Fibroblast of skin of right biceps (primary cell): Measurements from ENCODE around the gene SNED1.

Experiments used
- DNase-seq: peaks from one replicate; pipeline ENCODE4 v3.0.0-alpha.2; 2013

The SNED1 gene

DNA sequence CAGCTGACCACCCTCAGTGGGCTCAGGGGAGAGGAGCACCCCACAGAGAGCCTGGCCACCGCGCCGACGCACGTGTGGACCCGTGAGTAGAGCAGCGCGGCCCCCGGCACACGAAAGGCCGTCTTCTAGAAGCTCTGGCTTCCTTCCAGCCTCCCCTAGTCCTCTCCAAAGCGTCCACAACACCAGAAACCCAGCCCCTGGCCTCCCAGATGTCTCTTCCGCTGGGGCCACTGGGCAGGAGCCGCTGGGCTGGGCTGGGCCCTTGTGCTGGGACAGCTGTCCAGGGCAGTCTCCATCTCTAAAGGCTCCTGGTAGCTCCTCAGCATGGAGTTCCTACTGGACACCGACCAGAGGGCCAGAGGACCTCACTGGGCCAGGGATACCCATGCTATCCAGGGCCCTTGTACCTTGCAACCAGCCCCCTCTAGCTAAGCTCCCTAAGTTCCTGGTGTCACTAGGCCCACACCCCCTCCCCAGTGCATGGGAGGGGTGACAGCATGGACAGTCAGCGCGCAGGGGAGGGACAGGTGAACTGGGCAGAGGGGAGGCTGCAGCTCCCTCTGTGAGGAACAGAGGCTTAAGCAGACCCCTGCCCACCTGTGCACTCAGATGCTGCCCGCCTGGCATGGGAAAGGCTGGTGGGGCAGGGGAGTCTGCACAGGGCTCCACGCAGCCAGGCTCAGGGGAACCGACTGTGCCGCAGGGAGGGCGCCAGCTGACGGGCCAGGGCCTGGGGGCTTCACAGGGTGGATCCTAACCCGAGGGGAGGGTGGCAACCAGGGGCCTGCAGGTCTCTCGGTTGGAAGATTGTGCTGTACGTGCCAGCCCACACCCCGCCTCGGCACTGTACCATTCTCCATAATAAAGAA lies 70.8 kb downstream of the SNED1 start:
- DNase-seq: no peak

DNA sequence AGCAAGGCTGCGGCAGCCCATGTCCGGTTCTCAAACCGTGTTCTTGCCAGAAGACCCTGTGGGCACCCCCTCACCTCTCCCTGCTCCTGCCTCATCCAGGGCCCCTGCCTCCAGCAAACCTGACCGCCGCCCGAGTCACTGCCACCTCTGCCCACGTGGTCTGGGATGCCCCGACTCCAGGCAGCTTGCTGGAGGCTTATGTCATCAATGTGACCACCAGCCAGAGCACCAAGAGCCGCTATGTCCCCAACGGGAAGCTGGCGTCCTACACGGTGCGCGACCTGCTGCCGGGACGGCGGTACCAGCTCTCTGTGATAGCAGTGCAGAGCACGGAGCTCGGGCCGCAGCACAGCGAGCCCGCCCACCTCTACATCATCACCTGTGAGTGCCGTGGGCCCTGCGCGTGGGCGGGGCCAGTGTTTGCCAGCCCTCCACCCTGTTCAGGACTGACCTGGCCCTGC lies 71.4 kb downstream of the SNED1 start:
- DNase-seq: no peak

DNA sequence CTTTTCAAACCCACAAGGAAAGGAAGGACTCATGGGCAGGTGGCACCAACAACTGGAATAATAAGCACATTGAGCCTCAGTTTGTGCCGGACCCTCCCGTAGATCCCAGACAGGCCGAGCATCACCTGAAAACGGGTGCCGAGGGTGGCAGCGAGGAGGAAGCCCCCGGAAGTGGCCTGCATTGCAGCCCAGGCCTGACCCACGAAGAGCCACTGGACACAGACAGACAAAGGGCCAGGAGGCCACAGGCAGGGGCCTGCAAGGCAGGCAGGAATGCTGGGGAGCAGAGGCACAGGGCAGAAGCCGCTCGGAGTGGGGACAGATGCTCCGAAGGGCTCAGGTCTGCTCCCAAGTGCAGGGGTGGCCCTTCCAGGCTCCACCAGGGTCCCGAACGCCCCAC lies 71.9 kb downstream of the SNED1 start:
- DNase-seq: no peak

DNA sequence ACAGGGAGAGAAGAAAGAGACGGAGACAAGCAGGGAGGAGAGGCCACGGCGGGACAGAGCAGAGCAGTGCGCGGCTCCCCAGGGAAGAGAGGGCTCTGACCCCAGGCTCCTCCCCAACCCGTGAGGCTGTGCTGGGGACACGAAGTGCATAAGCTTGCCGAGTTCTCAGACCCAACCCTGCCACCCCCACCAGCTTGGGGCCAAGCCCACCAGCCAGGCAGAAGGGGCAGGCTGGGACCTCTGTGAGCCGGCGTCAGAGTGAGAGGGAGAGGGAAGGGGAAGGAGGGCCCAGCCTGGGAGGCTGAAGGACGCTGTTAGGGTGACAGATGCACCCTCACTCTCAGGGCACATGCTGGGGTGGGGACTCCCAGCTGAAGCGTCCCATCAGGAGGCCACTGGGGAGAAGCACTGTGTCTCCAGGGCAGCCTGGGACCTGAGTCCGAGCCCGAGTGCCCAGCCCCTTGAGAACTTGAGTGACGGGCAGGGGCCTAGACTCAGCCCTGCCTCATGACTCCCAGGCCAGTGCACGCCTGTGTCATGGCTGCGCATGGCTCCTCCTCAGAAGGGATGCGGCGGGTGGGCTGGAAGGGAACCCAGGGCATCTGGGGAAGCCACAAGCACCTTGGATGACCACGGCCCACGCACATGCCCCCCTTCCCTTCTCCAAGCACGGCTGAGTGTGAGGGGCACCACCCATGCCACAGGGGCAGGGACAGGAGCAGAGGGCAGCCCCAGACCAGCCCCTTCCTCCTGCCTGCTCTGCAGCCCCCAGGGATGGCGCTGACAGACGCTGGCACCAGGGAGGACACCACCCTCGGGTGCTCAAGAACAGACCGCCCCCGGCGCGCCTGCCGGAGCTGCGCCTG lies 72.6 kb downstream of the SNED1 start:
- DNase-seq: no peak

DNA sequence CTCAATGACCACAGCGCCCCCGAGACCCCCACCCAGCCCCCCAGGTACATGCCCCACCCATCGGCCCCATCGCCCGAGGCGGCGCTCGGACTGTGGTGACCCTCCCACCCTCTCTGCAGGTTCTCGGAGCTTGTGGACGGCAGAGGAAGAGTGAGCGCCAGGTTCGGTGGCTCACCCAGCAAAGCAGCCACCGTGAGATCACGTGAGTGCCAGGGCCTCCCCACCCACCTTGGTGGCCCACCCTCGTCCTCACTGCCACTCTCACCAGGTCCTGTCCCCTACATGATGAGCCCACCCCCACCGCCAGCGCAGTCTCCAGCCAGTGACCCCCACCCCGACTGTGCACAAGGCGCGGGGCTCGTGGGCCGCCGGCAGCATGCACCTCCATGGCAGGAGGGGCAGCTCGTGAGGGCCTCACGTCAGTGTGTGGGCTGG lies 73.3 kb downstream of the SNED1 start:
- no peak for DNase-seq

DNA sequence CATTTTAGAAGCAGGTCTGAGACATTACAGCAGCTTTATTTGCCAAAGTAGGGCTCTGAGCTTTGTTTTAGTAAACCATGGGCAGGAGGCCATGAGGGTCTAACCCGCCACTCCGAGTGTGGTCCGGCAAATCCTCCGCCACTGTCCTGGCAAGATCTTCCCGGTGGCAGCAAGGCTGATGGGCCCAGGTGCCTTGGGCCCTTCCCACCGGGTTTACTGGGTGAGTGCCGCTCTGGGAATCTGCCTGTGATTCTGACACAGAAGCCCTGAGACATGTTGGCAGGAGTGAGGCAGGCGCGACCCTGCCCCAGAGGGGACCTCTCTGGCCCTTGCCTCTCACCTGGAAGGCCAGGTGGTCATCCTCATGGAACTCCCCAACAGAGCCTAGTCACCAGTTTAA lies 73.7 kb downstream of the SNED1 start:
- DNase-seq: no peak

DNA sequence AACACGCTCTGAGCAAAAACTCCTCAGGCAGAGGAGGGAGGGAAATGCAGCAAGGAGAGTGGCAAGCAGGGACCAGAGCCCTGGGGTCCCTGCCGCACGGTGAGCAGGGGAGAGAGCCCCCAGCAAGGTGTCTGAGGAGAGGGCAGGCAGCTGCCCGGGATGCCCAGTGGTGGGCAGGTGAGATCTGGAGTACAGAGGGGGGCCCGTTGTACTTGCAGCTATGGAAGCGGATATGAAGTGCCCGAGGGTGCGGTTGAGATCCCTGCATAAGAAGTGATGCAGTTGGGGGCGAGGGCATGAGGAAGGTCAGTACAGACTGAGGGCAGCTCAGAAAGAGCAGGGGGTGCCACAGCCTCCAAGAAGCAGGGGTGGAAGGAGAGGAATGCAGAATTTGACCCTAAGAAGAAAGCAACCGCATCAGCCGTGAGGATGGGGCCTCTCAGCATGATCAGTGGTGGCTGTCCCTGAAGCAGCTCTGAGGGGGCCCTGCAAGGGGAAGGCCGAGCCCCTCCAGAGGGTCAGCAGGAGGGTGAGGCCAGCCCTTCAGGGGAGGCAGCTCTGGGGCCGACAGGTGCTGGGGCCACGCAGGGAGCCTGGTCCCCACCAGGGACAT lies 74.2 kb downstream of the SNED1 start:
- no peak for DNase-seq

DNA sequence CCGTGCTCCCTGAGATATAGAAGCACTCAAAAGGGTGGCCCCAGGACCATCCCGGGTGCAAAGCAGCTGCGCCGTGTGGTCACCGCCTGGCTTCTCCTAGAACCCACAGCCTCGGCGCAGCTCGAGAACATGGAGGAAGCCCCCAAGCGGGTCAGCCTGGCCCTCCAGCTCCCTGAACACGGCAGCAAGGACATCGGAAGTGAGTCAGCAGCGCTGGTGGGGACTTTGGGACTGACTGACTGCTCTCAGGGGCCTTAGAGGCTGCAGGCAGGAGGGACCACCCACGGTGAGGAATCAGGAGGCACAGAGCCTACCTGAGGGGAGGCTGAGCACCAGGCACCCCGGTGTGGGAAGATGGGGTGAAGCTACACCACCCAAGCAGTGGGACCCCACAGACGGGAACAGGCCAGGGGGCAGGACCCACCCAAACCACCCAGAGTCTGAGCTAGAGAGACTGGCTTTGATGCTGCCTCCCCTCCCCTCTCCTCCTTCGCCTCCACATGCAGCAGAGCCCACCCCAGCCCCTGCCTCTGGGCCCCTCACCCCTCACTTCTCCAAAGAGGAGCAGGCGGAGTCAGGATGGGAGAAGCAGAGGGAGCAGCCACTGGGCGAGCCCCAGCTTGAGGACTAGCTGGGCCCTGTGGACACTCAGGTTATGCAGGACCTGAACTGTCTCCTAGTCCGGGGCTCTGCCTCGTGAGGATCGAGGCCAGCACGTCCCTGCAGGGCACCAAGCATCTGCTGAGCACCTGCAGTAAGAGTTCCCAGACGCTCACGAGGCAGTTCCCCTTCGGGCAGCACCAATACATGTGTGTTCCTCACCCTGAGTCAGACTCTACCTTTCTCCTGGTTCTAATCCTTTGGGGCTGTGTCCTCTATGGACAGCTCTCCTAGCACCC lies 75.0 kb downstream of the SNED1 start:
- peak; percentile 7 for DNase-seq

DNA sequence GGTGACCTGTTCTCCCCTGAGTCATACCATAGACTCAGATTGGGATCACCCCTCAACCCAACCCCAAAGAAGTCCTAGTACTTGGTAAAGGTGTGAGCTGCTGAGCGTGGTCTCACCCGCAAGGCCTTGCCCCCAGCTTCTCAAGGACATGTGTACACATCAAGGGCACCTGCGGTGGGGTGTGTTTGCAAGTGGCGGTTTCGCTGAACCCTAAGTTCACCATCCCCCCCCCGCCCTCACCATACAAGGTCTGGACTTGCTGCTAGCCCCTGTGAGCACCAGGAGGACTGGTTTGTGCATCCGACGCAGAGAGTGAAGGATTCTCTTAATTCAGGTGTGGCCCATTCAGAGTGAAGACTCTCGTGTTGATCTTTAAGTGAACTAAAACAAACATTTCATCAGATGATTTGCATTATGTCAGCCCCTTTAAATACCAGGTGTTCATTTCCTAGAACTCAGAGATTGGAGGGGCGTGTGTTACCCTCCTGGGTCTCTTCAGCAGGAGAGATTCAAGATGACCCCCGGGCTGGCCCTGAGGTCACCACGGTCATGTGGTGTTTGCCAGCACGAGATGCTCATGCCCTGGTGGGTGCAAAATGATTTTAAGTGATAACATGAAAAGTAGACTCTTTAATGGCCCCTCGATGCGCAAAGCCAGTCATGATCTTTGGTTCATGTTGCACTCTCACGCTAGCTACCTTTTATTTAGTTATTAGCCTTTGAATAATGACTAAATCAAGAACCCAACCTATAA lies 75.8 kb downstream of the SNED1 start:
- DNase-seq: no peak

DNA sequence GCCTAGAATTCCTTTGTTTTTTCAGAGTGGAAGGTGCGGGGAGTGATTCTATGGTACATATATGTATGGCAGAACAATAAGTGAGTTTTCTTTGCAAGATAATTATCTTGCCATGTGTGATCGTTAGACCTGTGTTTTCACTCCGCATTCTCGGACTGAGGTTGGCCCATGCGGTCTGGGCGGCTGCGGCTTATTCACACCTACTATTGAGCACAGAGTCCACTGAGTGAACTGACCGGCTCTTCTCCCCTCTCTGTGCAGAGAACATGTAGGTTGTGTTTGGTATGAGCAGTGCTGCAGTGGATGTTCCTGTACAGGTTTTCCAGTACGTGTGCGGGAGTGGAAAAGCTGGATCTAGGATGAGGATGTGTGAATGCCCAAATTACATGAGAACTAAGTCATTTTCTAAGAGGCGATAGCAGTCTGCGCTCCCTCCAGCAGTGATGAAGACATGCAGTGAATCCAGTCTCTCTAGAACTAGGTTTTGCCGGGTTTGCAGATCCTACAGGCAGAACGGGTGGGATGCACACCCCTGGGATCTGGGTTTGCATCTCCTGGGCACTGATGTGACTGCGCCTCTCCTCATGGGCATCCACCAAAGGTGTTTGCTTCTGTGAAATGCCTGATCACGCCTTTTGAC lies 76.6 kb downstream of the SNED1 start:
- DNase-seq: no peak

DNA sequence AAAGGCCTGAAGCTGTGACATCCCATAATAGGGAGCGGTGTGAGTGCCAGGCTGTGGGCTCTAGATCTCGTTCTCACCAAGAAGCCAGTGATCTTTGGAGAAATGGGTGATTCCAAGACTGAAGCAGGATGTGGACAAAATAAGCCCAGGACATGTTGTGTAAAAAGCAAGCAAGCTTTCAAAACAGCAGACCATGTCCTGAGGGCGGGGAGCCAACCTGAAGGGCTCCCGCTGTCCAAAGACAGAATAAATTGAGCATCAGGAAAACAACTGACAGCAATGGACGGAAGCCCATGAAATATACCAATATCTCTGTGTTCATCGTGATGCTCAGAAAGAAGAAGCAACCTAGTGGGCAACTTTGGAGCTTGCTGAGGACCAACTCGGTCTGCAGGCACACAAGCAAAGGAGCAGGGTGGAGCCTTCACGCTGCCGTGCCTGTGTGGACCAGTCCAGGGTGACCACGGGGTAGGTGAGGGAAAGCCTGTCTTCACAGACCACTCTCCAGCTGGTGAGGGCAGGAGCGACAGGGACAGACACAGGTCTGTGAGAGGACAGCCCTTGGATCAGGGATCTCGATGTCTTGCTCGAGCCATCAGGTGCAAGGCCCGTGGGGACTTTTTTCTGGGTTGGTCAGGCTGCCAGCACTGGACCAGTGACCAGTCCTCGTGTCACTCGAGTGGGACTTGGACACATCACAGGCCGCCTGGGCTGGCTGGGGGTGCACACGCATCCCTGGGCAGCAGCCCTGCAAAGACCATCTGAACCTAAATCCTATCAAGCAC lies 82.2 kb downstream of the SNED1 start:
- DNase-seq: no peak

DNA sequence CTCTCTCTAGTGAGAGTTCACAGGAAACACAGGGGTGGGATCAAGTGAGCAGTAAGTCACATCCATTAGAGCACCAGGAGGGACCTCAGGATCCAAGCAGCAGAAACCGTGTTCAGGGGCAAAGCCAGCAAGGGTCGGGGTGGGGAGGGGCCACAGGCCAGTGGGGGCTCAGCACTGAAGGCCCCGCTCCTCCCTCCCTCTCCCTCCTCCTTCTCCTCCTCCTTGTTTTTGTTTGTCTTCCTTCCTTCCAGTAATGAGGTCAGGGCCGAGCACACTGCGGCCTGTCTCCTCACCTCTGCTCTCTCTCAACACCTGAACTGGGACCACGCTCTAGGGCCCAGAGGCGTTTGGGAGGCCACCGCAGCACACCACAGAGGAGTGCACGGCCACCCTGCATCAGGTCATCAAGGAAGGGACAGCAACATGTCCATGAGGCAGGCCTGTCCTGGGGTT lies 82.8 kb downstream of the SNED1 start:
- no peak for DNase-seq

DNA sequence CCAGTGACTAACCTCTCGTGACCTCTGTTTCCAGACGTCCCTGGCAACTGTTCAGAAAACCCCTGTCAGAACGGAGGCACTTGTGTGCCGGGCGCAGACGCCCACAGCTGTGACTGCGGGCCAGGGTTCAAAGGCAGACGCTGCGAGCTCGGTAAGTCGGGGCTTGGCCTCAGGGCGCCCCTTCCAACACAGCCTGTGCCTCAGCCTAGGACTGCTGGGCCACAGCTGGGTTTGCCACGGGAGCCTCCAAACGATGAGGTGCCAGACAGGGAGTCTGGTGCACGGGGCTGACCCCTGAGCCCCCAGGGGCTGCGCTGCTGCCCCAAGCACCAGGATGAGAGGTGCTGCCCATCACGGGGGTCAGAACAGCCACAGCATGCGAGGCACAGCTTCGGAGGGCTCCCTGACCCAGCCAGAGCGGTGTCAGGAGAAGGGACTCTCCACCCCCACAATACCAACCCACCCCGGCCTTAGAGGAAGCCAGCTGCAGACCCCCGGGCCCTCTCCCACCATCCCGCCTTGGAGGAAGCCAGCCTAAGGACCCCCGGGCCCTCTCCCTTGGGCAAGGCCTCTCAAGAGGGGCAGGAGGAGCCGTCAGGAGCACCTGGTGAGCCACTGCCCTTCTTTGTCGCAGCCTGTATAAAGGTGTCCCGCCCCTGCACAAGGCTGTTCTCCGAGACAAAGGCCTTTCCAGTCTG lies 83.4 kb downstream of the SNED1 start:
- DNase-seq: no peak

DNA sequence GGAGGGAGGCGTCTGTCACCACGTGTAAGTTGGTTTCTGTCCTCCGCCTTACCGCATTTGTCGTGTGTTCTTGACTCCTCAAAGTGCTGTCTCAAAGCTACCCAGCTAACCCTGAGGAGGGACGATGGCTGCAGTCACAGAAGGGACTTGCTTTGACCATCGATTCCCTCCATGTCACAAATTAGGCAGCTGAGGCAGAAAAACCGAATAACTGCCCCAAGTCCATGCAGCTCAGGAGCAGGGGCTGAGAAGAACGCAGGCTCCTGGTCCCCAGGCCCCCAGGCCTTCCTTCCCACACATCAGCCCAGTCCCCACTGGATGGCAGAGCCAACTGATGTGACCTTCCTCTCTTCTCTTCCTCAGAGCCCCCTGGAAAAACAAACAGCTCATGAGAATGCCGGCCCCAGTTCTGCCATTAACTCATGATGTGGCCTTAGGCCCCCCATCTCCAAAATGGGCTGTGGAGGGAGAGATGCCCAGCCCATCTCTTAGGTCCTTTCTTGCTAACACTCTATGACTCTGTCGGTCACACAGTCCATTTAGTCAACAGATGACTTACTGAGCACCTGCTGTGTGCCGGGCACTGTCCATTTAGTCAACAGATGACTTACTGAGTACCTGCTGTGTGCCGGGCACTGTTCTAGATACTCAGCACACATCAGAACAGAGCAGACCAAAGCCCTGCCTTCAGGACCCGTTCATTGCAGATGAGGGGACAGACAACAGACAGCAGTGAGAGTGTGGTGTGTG lies 84.1 kb downstream of the SNED1 start:
- DNase-seq: no peak

DNA sequence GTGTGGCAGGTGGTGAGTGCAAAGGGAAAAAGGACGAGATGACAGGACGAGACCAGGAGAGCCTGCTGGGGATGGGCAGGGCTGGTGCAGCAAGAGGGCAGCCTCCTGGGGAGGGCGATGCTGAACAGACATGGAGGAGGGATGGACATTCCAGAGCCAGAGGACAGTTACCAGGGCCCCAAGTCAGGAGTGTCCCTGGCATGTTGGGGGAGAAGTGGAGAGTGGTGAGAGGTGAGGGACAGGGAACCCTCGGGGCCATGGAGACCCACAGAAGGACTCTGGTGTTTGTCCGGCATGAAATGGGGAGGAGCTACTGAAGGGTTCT lies 84.6 kb downstream of the SNED1 start:
- DNase-seq: no peak

DNA sequence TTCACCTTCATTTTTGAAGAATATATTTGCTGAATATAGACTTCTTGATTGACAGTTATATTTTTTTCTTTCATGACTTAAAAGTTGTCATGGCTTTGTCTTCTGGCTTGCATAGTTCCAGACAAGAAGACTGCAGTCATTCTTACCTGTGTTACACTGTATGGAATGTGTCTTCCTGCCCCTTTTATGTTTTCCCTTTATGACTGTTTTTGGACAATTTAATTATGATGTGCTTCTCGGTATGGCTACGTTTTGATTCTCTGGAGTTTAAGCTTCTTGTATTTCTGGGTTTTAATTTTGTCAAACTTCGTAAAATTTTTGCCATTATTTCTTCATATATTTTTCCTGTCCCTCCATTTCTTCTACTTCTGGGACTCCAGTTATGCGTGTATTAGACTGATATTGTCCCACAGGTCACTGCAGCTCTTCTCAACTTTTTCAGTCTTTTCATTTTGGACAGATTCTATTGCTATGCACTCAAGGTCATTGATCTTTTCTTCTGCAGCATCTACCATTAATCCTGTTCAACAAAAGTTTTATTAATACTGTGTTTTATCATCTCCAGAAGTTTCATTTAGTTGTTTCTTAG lies 86.5 kb downstream of the SNED1 start:
- DNase-seq: no peak

DNA sequence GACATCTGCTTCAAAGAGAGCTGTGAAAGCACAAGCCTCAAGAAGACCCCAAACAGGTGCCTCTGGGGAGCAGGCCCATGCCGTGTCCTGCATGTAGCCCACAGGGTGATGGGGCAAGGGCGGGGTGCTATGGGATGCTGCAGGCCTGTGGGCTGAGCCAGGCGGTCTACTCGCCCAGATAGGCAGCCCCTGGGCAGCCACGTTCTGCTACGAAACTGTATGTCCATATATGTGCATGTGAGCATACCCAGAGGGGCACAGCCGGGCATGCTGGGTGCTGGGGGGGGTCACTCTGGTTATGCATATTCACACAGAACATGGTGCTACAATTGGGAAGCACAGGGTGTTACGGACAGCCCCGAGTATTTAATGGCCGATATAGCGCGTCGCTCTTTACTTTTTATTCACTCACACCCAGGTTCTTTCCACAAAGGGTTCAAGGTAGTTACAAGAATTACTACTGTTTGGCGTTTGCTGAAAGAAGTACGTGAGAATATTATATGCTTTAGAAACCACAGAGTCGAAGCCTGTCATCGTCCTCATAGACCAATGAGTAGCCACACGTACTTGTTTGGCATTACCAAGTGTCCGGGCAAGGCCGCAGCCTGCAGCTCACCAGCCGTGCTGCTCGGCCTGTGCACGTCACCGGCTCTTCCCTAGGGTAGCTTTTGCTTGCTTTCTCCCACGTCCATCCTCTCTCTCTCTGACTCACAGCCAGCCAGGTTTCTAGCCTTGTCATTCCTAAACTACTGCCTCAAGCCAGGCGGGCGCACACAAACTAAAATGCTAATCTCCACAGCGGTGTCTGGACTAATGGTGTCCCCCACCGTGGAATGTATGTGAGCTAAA lies 89.2 kb downstream of the SNED1 start:
- no peak for DNase-seq

DNA sequence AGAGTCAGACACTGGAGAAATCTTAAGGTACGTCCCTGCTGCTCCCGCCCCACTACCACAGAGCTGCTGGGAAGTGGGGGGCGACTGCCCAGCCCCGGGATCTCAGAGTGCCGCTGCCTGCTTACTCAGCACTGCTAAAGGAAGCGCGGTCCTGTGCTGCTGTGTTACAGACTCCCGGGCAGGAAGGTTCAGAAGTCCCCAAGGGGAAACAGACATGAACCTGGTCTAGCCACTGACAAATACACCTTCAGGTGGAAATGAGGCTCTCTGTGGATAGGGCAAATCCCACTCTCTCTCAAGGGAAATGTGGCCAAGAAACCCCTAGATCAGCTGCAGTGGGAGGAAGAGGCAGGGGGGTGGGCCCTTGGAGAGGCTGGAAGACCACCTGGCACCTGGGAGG lies 90.0 kb downstream of the SNED1 start:
- no peak for DNase-seq
